HCT116 (cell line): ENCODE results near the gene CTNNA2. TPM values are rescaled to one million over a fixed set of nuclear protein-coding genes. Genes with fewer than 3 reads are reported as not detected.

Experiments used
- ATAC-seq: fragments of 200-7000 bp; cut with Tn5 transposase; 2 replicates; pipeline ENCODE4 v1.9.1; 2020; ENCODE audit warnings: mild to moderate bottlenecking, moderate library complexity
- BruUV-seq: library from RNA; stranded (reverse); fragments of 400-500 nt; replicated peaks from 2 replicates; lab custom pipeline; 2021; lab: Mats Ljungman, UMichigan
- CTCF ChIA-PET: fragments of 300-600 bp; sonication (Branson Sonifier 250); formaldehyde crosslinking; loops from one replicate; lab custom pipeline; 2021; ENCODE audit warnings: antibody characterized with exemption; lab: Charles Lee
- POLR2A ChIA-PET: fragments of 300-600, 350-600 bp; sonication (Branson Sonifier 250); formaldehyde crosslinking; loops from one replicate; lab custom pipeline; 2021; ENCODE audit warnings: antibody characterized with exemption; lab: Charles Lee
- RAD21 ChIA-PET, 2 experiments: fragments of 300-600 bp; sonication (Branson Sonifier 250); formaldehyde crosslinking; loops; one replicate each; lab custom pipeline; 2023; ENCODE audit warnings: low total read pairs in 2 of 2; ENCODE audit not compliant: uncharacterized antibody in 2 of 2, unreplicated experiment in 2 of 2, low non-redundant PET in 1 of 2; lab: Charles Lee
- DNase-seq: peaks from one replicate; pipeline ENCODE4 v3.0.0-alpha.2; 2010; ENCODE audit warnings: low read depth, low spot score
- H2AFZ ChIP-seq: fragments of 200-600 bp; shearing (Covaris generic), sonication (generic); 2 replicates; pipeline ENCODE4 v1.6.1; 2017; ENCODE audit warnings: low read depth, mixed run types, mixed read lengths, antibody characterized with exemption, low read length; ENCODE audit not compliant: poor library complexity, severe bottlenecking
- H3K27ac ChIP-seq: 2 replicates; pipeline ENCODE4 v1.5.1; 2012; ENCODE audit warnings: low read depth, low read length
- H3K27me3 ChIP-seq: fragments of 200-600 bp; sonication (generic); 2 replicates; pipeline ENCODE4 v1.6.1; 2016; ENCODE audit warnings: mixed run types, low read length, mixed read lengths; ENCODE audit not compliant: insufficient read depth
- H3K36me3 ChIP-seq, 2 experiments: fragments of 200-500 bp in 1 of 2; fragments of 200-600 bp in 1 of 2; sonication (Bioruptor generic) in 1 of 2; sonication (generic) in 1 of 2; 2 replicates each; pipeline versions ENCODE4 v1.5.1 to v1.6.1; 2014 to 2016; ENCODE audit warnings: low read length in 2 of 2, inconsistent platforms in 1 of 2, mixed read lengths in 1 of 2, mixed run types in 1 of 2; ENCODE audit not compliant: insufficient read depth in 2 of 2, control insufficient read depth in 1 of 2
- H3K4me1 ChIP-seq, 2 experiments: fragments of 200-600 bp in 1 of 2; sonication (generic) in 1 of 2; 2 replicates each; pipeline versions ENCODE4 v1.5.1 to v1.6.1; 2012 to 2017; ENCODE audit warnings: low read length in 2 of 2, inconsistent platforms in 1 of 2, mild to moderate bottlenecking in 1 of 2, mixed read lengths in 1 of 2, mixed run types in 1 of 2, moderate library complexity in 1 of 2; ENCODE audit not compliant: insufficient read depth in 2 of 2, control insufficient read depth in 1 of 2
- H3K4me2 ChIP-seq: fragments of 200-600 bp; sonication (generic); 2 replicates; pipeline ENCODE4 v1.6.1; 2017; ENCODE audit warnings: mixed run types, low read length, mixed read lengths
- H3K4me3 ChIP-seq, 2 experiments: fragments of 200-600 bp in 1 of 2; sonication (generic) in 1 of 2; replicated peaks in 1 of 2; 2 replicates each; pipeline ENCODE4 v1.5.1; 2011 to 2016; ENCODE audit warnings: low read length in 2 of 2, control low read depth in 1 of 2, low read depth in 1 of 2, mild to moderate bottlenecking in 1 of 2, mixed read lengths in 1 of 2, mixed run types in 1 of 2
- H3K79me2 ChIP-seq: fragments of 200-600 bp; sonication (generic); 2 replicates; pipeline ENCODE4 v1.6.1; 2017; ENCODE audit warnings: mild to moderate bottlenecking, mixed run types, low read length, moderate library complexity, mixed read lengths; ENCODE audit not compliant: insufficient read depth
- H3K9ac ChIP-seq: fragments of 200-600 bp; sonication (generic); 2 replicates; pipeline ENCODE4 v1.6.1; 2016; ENCODE audit warnings: low read length, mixed read lengths
- H3K9me2 ChIP-seq: fragments of 200-600 bp; sonication (generic), shearing (Covaris generic); 2 replicates; pipeline ENCODE4 v1.6.1; 2017; ENCODE audit warnings: mixed run types, mild to moderate bottlenecking, moderate library complexity; ENCODE audit not compliant: insufficient read depth
- H3K9me3 ChIP-seq, 2 experiments: fragments of 200-500 bp in 1 of 2; fragments of 200-600 bp in 1 of 2; sonication (Bioruptor generic) in 1 of 2; sonication (generic) in 1 of 2; 2 replicates each; pipeline ENCODE4 v1.6.1; 2014 to 2017; ENCODE audit warnings: low read length in 2 of 2, mixed read lengths in 2 of 2, inconsistent platforms in 1 of 2, low read depth in 1 of 2, mild to moderate bottlenecking in 1 of 2, mixed run types in 1 of 2, moderate library complexity in 1 of 2; ENCODE audit not compliant: control insufficient read depth in 1 of 2, insufficient read depth in 1 of 2
- H4K20me1 ChIP-seq: fragments of 200-600 bp; sonication (generic), shearing (Covaris generic); 2 replicates; pipeline ENCODE4 v1.6.1; 2017; ENCODE audit warnings: mixed run types, mild to moderate bottlenecking, moderate library complexity; ENCODE audit not compliant: insufficient read depth
- ATF3 ChIP-seq: IDR thresholded peaks from 2 replicates; pipeline ENCODE4 v1.6.1; 2012
- CTCF ChIP-seq, 3 experiments: fragments of 200-600 bp in 1 of 3; sonication (generic) in 1 of 3; IDR thresholded peaks in 2 of 3; conservative IDR thresholded peaks in 1 of 3; 2 replicates each; pipeline ENCODE4 v1.5.1; 2012 to 2017; ENCODE audit warnings: low read depth in 2 of 3, low read length in 2 of 3, antibody characterized with exemption in 1 of 3, borderline replicate concordance in 1 of 3, control low read depth in 1 of 3, mild to moderate bottlenecking in 1 of 3, mixed read lengths in 1 of 3, mixed run types in 1 of 3, moderate library complexity in 1 of 3; ENCODE audit not compliant: insufficient read depth in 1 of 3
- EGR1 ChIP-seq: IDR thresholded peaks from 2 replicates; pipeline ENCODE4 v1.6.1; 2012; ENCODE audit warnings: low read depth
- EZH2 ChIP-seq: fragments of 200-600 bp; sonication (generic); IDR thresholded peaks from 2 replicates; pipeline ENCODE4 v1.6.1; 2017; ENCODE audit warnings: antibody characterized with exemption, mixed run types
- FOSL1 ChIP-seq: IDR thresholded peaks from 2 replicates; pipeline ENCODE4 v1.6.1; 2012; ENCODE audit warnings: low read depth
- JUND ChIP-seq: IDR thresholded peaks from 2 replicates; pipeline ENCODE4 v1.6.1; 2012
- RAD21 ChIP-seq: IDR thresholded peaks from 2 replicates; pipeline ENCODE4 v1.6.1; 2012; ENCODE audit warnings: low read depth, mild to moderate bottlenecking
- REST ChIP-seq: IDR thresholded peaks from 2 replicates; pipeline ENCODE4 v1.6.1; 2012; ENCODE audit warnings: low read depth
- SP1 ChIP-seq: IDR thresholded peaks from 2 replicates; pipeline ENCODE4 v1.6.1; 2012; ENCODE audit warnings: low read depth
- TCF7L2 ChIP-seq: IDR thresholded peaks from 2 replicates; pipeline ENCODE4 v1.7.0; 2011; ENCODE audit warnings: borderline replicate concordance, inconsistent platforms; ENCODE audit not compliant: insufficient read depth, insufficient read length; ENCODE audit errors: extremely low read depth
- ZBTB33 ChIP-seq: IDR thresholded peaks from 2 replicates; pipeline ENCODE4 v1.6.1; 2011; ENCODE audit warnings: mild to moderate bottlenecking, low read length, moderate library complexity; ENCODE audit not compliant: insufficient replicate concordance; ENCODE audit errors: extremely low read depth
- intact Hi-C: fragments of 100-400 bp; cut with micrococcal nuclease; formaldehyde crosslinking; loops from 2 replicates; pipeline ENCODE4 v1.10.0; 2022
- total RNA-seq: library from RNA; stranded (reverse); gene quantifications from one replicate; pipeline ENCODE4 v1.2.1, GENCODE V29; 2021; ENCODE audit not compliant: unreplicated experiment

Gene CTNNA2
- total RNA-seq, 1 experiment from 2014 or later, result not detected

- Histone ChIP-seq H3K9me2 (no peaks in the 10 kb centered on the region), H3K4me2 (no peak overlapping the region), H2AFZ (no peak overlapping the region), H3K9ac (no peak overlapping the region), H4K20me1 (no peaks in the 10 kb centered on the region), H3K9me3 (peaks cover 6 to 18% of the 10 kb centered on the region in 2 experiments; a peak in 2 of 4 replicates), H3K27me3 (no peaks in the 10 kb centered on the region), H3K4me3 (no peak overlapping the region), H3K79me2 (no peaks in the 10 kb centered on the region), H3K36me3 (no peaks in the 10 kb centered on the region), H3K27ac (no peak overlapping the region), H3K4me1 (no peaks in the 10 kb centered on the region)
- no peak for TF ChIP-seq REST
- TF ChIP-seq JUND, result no peak
- TF ChIP-seq RAD21, result no peak
- TF ChIP-seq EZH2, result no peak
- no peak for TF ChIP-seq ZBTB33
- no peak for TF ChIP-seq ATF3
- no peak for TF ChIP-seq SP1
- no peak for TF ChIP-seq EGR1
- no peak for TF ChIP-seq CTCF (IDR thresholded peaks at IDR 0.05 in 2 of 3, conservative IDR thresholded peaks at IDR 0.05 in 1 of 3; ENCODE audit: borderline replicate concordance in 1 of 3, insufficient read depth in 1 of 3, low read depth in 2 of 3, low read length in 2 of 3)
- TF ChIP-seq FOSL1, result no peak
- TF ChIP-seq TCF7L2, result no peak
- ATAC-seq (no peak), DNase-seq (no peak)
- intact Hi-C loops, result no loop called here
- POLR2A ChIA-PET, result no interaction called here
- RAD21 ChIA-PET, result no interaction called here
- no TSS peak for BruUV-seq
- CTCF ChIA-PET, result no interaction called here
Measured at GRCh38 chr2:80128080-80128479, 615.2 kb downstream of the CTNNA2 start.
